Stimulated activated CD8-positive, alpha-beta memory T cell treated with anti-CD3 and anti-CD28 coated beads, Interleukin-2, amount 100 ng/mL, for 48 hours (primary cell): ENCODE measurements around the gene DAB2IP.

ENCODE experiments used
- DNase-seq, 2 donors: peaks; one replicate each; pipeline ENCODE4 v3.0.0-alpha.2; 2020; ENCODE audit warnings: low read depth in 2 of 2

DAB2IP gene

GRCh38 chr9:121701736-121702261 lies 50.4 kb downstream of the DAB2IP start:
- DNase-seq, result no peak

GRCh38 chr9:121703014-121703734 lies 51.7 kb downstream of the DAB2IP start:
- DNase-seq, result no peak

- no peak for DNase-seq
Measured at GRCh38 chr9:121704281-121704680, 52.8 kb downstream of the DAB2IP start.

GRCh38 chr9:121706149-121706750 lies 54.8 kb downstream of the DAB2IP start:
- no peak for DNase-seq

- DNase-seq, result no peak
Measured at GRCh38 chr9:121707477-121708424, 56.3 kb downstream of the DAB2IP start.

- no peak for DNase-seq
Measured at GRCh38 chr9:121708768-121709488, 57.5 kb downstream of the DAB2IP start.

- DNase-seq, result no peak
Measured at GRCh38 chr9:121709798-121710197, 58.4 kb downstream of the DAB2IP start.

- DNase-seq, result no peak
Measured at GRCh38 chr9:121711281-121711680, 59.8 kb downstream of the DAB2IP start.

- DNase-seq, result no peak
Measured at GRCh38 chr9:121711797-121712196, 60.4 kb downstream of the DAB2IP start.

GRCh38 chr9:121713400-121714070 lies 62.1 kb downstream of the DAB2IP start:
- no peak for DNase-seq

GRCh38 chr9:121714075-121714705 lies 62.8 kb downstream of the DAB2IP start:
- DNase-seq, result no peak

GRCh38 chr9:121714873-121715272 lies 63.4 kb downstream of the DAB2IP start:
- no peak for DNase-seq

GRCh38 chr9:121717141-121717991 lies 65.9 kb downstream of the DAB2IP start:
- no peak for DNase-seq

GRCh38 chr9:121718084-121718483 lies 66.7 kb downstream of the DAB2IP start:
- DNase-seq, result no peak

GRCh38 chr9:121718501-121718900 lies 67.1 kb downstream of the DAB2IP start:
- no peak for DNase-seq

- DNase-seq, result no peak
Measured at GRCh38 chr9:121720311-121721057, 69.0 kb downstream of the DAB2IP start.

- DNase-seq, result no peak
Measured at GRCh38 chr9:121721058-121721350, 69.6 kb downstream of the DAB2IP start.

GRCh38 chr9:121721770-121722169 lies 70.3 kb downstream of the DAB2IP start:
- no peak for DNase-seq
